ENCODE measurements around the gene NUDT22. TPM values are rescaled to one million over a fixed set of nuclear protein-coding genes. Genes with fewer than 3 reads are reported as not detected.

The NUDT22 gene
- total RNA-seq, 1 donor from 2014 or later: 11.2 TPM

GRCh38 chr11:64275031-64275800 is 49.1 kb downstream of the NUDT22 start:
- DNase-seq: no peak

- DNase-seq: no peak
Measured at GRCh38 chr11:64275841-64276240, 49.8 kb downstream of the NUDT22 start.

- DNase-seq: no peak
Measured at GRCh38 chr11:64276653-64277431, 50.8 kb downstream of the NUDT22 start.

GRCh38 chr11:64278576-64279190 is 52.6 kb downstream of the NUDT22 start:
- DNase-seq: no peak

Other genes with a start within 250 kb of the NUDT22 start
- gene OTUB1, start 239.8 kb upstream of the NUDT22 start, total RNA-seq: 25.3 TPM
- gene FLRT1, start 190.3 kb upstream of the NUDT22 start, total RNA-seq: 5.0 TPM
- 16.2 TPM for gene MACROD1, start 60.2 kb upstream of the NUDT22 start, total RNA-seq
- 69.4 TPM for gene STIP1, start 40.1 kb upstream of the NUDT22 start, total RNA-seq
- gene FERMT3, start 19.6 kb upstream of the NUDT22 start, total RNA-seq: 1.6 TPM
- gene TRPT1, start 88 bp upstream of the NUDT22 start, total RNA-seq: 7.3 TPM
- 5.6 TPM for gene DNAJC4, start 4.3 kb downstream of the NUDT22 start, total RNA-seq
- gene VEGFB, start 8.3 kb downstream of the NUDT22 start, total RNA-seq: 9.5 TPM
- gene FKBP2, start 14.8 kb downstream of the NUDT22 start, total RNA-seq: 17.5 TPM
- gene PPP1R14B, start 20.7 kb downstream of the NUDT22 start, total RNA-seq: 74.2 TPM
- gene PLCB3, start 25.3 kb downstream of the NUDT22 start, total RNA-seq: 9.2 TPM
- 28.2 TPM for gene BAD, start 58.4 kb downstream of the NUDT22 start, total RNA-seq
- gene GPR137, start 59.6 kb downstream of the NUDT22 start, total RNA-seq: 9.7 TPM
- gene KCNK4, start 65.0 kb downstream of the NUDT22 start, total RNA-seq: 3.0 TPM
- gene CATSPERZ, start 74.1 kb downstream of the NUDT22 start, total RNA-seq: 1.7 TPM
- gene ESRRA, start 79.2 kb downstream of the NUDT22 start, total RNA-seq: 14.2 TPM
- gene TRMT112, start 91.3 kb downstream of the NUDT22 start, total RNA-seq: 81.9 TPM
- 93.0 TPM for gene PRDX5, start 91.8 kb downstream of the NUDT22 start, total RNA-seq
- 1.4 TPM for gene CCDC88B, start 113.9 kb downstream of the NUDT22 start, total RNA-seq
- gene RPS6KA4, start 132.9 kb downstream of the NUDT22 start, total RNA-seq: 10.0 TPM

All from occipital lobe (tissue), 2 donors.